Kidney (tissue), 14 donors: ENCODE data around the gene TBC1D2. TPM values are rescaled to one million over a fixed set of nuclear protein-coding genes. Genes with fewer than 3 reads are reported as not detected.

Experiments
- DNase-seq, 5 donors: peaks; one replicate each; pipeline ENCODE4 v3.0.0-alpha.2; 2013 to 2020
- FAIRE-seq: peaks from 2 replicates; lab custom pipeline; 2012; peaks lifted over from hg19 to GRCh38; lab: Jason Lieb, UNC
- H3K27ac ChIP-seq, 2 donors: one replicate each; pipeline ENCODE4 v1.7.0; 2013; ENCODE audit warnings: low read depth in 2 of 2, low read length in 2 of 2, inconsistent platforms in 1 of 2
- H3K27me3 ChIP-seq: one replicate; pipeline ENCODE4 v1.7.1; 2013; ENCODE audit warnings: low read length, inconsistent platforms; ENCODE audit not compliant: control insufficient read depth, insufficient read depth
- H3K36me3 ChIP-seq, 3 donors: one replicate each; pipeline versions ENCODE4 v1.7.0 to v1.7.1; 2013; ENCODE audit warnings: low read length in 3 of 3, control low read depth in 1 of 3, inconsistent platforms in 1 of 3; ENCODE audit not compliant: insufficient read depth in 3 of 3, control insufficient read depth in 2 of 3
- H3K4me1 ChIP-seq, 3 donors: one replicate each; pipeline versions ENCODE4 v1.7.0 to v1.7.1; 2013; ENCODE audit warnings: low read length in 3 of 3, inconsistent platforms in 1 of 3, low read depth in 1 of 3; ENCODE audit not compliant: control insufficient read depth in 2 of 3, insufficient read depth in 2 of 3
- H3K4me3 ChIP-seq, 3 donors: one replicate each; pipeline versions ENCODE4 v1.7.0 to v1.8.1; 2013; ENCODE audit warnings: low read length in 3 of 3, control low read depth in 1 of 3, inconsistent platforms in 1 of 3
- H3K9ac ChIP-seq, 3 donors: one replicate each; pipeline versions ENCODE4 v1.7.0 to v1.7.1; 2013; ENCODE audit warnings: low read length in 3 of 3, control low read depth in 1 of 3, inconsistent platforms in 1 of 3
- H3K9me3 ChIP-seq, 3 donors: one replicate each; pipeline versions ENCODE4 v1.7.0 to v1.7.1; 2013; ENCODE audit warnings: low read length in 3 of 3, control low read depth in 1 of 3, inconsistent platforms in 1 of 3; ENCODE audit not compliant: control insufficient read depth in 2 of 3, insufficient read depth in 1 of 3
- CTCF ChIP-seq: IDR thresholded peaks from 3 replicates; pipeline ENCODE4 v1.5.1; 2012; ENCODE audit warnings: mild to moderate bottlenecking, moderate library complexity, borderline replicate concordance; ENCODE audit not compliant: insufficient read depth; ENCODE audit errors: extremely low read depth
- intact Hi-C: fragments of 100-400 bp; cut with DNase I; formaldehyde crosslinking; loops from one replicate; pipeline ENCODE4 v1.11.1; 2022
- polyA plus RNA-seq: library from polyadenylated mRNA; stranded (reverse); fragments of 350-450 nt; fragmentation: Illumina TruSeq; extraction: RNeasy Lipid Tissue Mini Kit (QIAGEN cat#74804); gene quantifications from one replicate; pipeline ENCODE4 v1.2.3, GENCODE V29; 2014; ENCODE audit warnings: low read depth, low replicate concordance; ENCODE audit not compliant: insufficient read depth
- total RNA-seq: library from RNA; stranded (reverse); fragmentation: NEBNext Ultra II Directional; extraction: Animal tissue kit (Norgen Biotek cat#: 25700); gene quantifications from one replicate; pipeline ENCODE4 v1.2.1, GENCODE V29; 2021
- donor health status: control.
- donor health status: control.
- donor health status: control.
- donor health status: control.
- donor health status: control.
- donor health status: DM: yes; HTN: yes; CAD: no.
- donor health status: Normal renal cell carcinoma (clear cell type).

The TBC1D2 gene
- total and polyA plus RNA-seq, 2 donors from 2014 or later = 7.7 to 19.6 TPM

GRCh38 chr9:98236901-98237487, 18.5 kb downstream of the TBC1D2 start:
- TF ChIP-seq CTCF = no peak
- Histone ChIP-seq H3K9me3 (no peaks in the 10 kb centered on the region), H3K36me3 (no peaks in the 10 kb centered on the region), H3K9ac (no peak overlapping the region), H3K4me1 (no peaks in the 10 kb centered on the region), H3K27me3 (no peaks in the 10 kb centered on the region), H3K27ac (no peak overlapping the region), H3K4me3 (no peak overlapping the region)
- no peak for DNase-seq
- intact Hi-C loops = no loop called here
- no peak for FAIRE-seq

GRCh38 chr9:98235126-98235525, 20.3 kb downstream of the TBC1D2 start:
- TF ChIP-seq CTCF = no peak
- H3K4me3 ChIP-seq = no peak overlapping the region
- H3K27ac ChIP-seq = no peak overlapping the region
- DNase-seq = no peak
- no peaks in the 10 kb centered on the region for H3K36me3 ChIP-seq
- no peak overlapping the region for H3K9ac ChIP-seq
- no peaks in the 10 kb centered on the region for H3K9me3 ChIP-seq
- intact Hi-C loops = no loop called here
- no peak for FAIRE-seq
- H3K4me1 ChIP-seq = no peaks in the 10 kb centered on the region
- no peaks in the 10 kb centered on the region for H3K27me3 ChIP-seq

- Histone ChIP-seq H3K9me3 (no peaks in the 10 kb centered on the region), H3K9ac (no peak overlapping the region), H3K36me3 (no peaks in the 10 kb centered on the region), H3K27ac (no peak overlapping the region), H3K27me3 (no peaks in the 10 kb centered on the region), H3K4me1 (no peaks in the 10 kb centered on the region), H3K4me3 (no peak overlapping the region)
- FAIRE-seq (no peak), DNase-seq (no peak)
- TF ChIP-seq CTCF = no peak
- intact Hi-C loops = no loop called here
These were observed 21.1 kb downstream of the TBC1D2 start for GRCh38 chr9:98234245-98234825.
